Endothelial cell of umbilical vein (primary cell): ENCODE results near the gene GEMIN8. TPM values are rescaled to one million over a fixed set of nuclear protein-coding genes. Genes with fewer than 3 reads are reported as not detected.

Experiments used
- BruUV-seq: library from RNA; stranded (reverse); fragments of 400-500 nt; replicated peaks from 2 replicates; lab custom pipeline; 2021; lab: Mats Ljungman, UMichigan
- CTCF ChIA-PET: fragments of 300-600, 350-600 bp; sonication (Branson Sonifier 250); formaldehyde crosslinking; loops from one replicate; lab custom pipeline; 2021; ENCODE audit warnings: antibody characterized with exemption, inconsistent platforms; lab: Charles Lee
- POLR2A ChIA-PET: fragments of 300-600, 350-600 bp; sonication (Branson Sonifier 250); formaldehyde crosslinking; loops from one replicate; lab custom pipeline; 2021; ENCODE audit warnings: antibody characterized with exemption, inconsistent platforms; lab: Charles Lee
- DNase-seq: peaks from one replicate; pipeline ENCODE4 v3.0.0-alpha.2; 2011; ENCODE audit warnings: low read depth, low spot score
- FAIRE-seq: peaks from 2 replicates; lab custom pipeline; 2011; peaks lifted over from hg19 to GRCh38; lab: Jason Lieb, UNC
- H2AFZ ChIP-seq: 2 replicates; pipeline ENCODE4 v1.6.0; 2012; ENCODE audit warnings: low read depth, low read length, control low read depth, inconsistent platforms
- H3K27ac ChIP-seq: 2 replicates; pipeline ENCODE4 v1.5.1; 2011; ENCODE audit warnings: low read depth, mild to moderate bottlenecking, control low read depth, low read length, moderate library complexity; ENCODE audit not compliant: insufficient read depth
- H3K27me3 ChIP-seq, 2 experiments: 2 replicates each; pipeline versions ENCODE4 v1.6.0 to v1.6.1; 2011; ENCODE audit warnings: low read length in 2 of 2, mixed read lengths in 1 of 2; ENCODE audit not compliant: control insufficient read depth in 2 of 2, insufficient read depth in 2 of 2
- H3K36me3 ChIP-seq, 2 experiments: 2 replicates in 1 of 2; 3 replicates in 1 of 2; pipeline ENCODE4 v1.5.1; 2011; ENCODE audit warnings: low read length in 2 of 2, mild to moderate bottlenecking in 1 of 2, moderate library complexity in 1 of 2; ENCODE audit not compliant: control insufficient read depth in 2 of 2, insufficient read depth in 2 of 2; ENCODE audit errors: extremely low read depth in 1 of 2
- H3K4me1 ChIP-seq: 3 replicates; pipeline ENCODE4 v1.5.1; 2011; ENCODE audit warnings: mild to moderate bottlenecking, low read length; ENCODE audit not compliant: control insufficient read depth, insufficient read depth; ENCODE audit errors: extremely low read depth
- H3K4me2 ChIP-seq: 2 replicates; pipeline ENCODE4 v1.6.1; 2011; ENCODE audit warnings: low read length, control low read depth, mixed read lengths; ENCODE audit not compliant: insufficient read depth
- H3K4me3 ChIP-seq, 3 experiments: fragments of 200-600 bp in 1 of 3; sonication (generic), shearing (Covaris generic) in 1 of 3; replicated peaks in 1 of 3; 2 replicates each; pipeline ENCODE4 v1.5.1; 2011 to 2016; ENCODE audit warnings: control low read depth in 3 of 3, low read length in 3 of 3, mild to moderate bottlenecking in 2 of 3, inconsistent platforms in 1 of 3, low read depth in 1 of 3, moderate library complexity in 1 of 3; ENCODE audit not compliant: insufficient read depth in 1 of 3
- H3K79me2 ChIP-seq: 2 replicates; pipeline ENCODE4 v1.6.0; 2012; ENCODE audit warnings: low read length, inconsistent platforms; ENCODE audit not compliant: control insufficient read depth, insufficient read depth
- H3K9ac ChIP-seq: replicated peaks from 2 replicates; pipeline ENCODE3; 2011; ENCODE audit warnings: low read length, control low read depth; ENCODE audit not compliant: insufficient read depth; ENCODE audit errors: extremely low read depth
- H3K9me1 ChIP-seq: replicated peaks from 3 replicates; pipeline ENCODE4 v1.6.0; 2011; ENCODE audit warnings: mild to moderate bottlenecking, low read length; ENCODE audit not compliant: control insufficient read depth, insufficient read depth; ENCODE audit errors: extremely low read depth
- H3K9me3 ChIP-seq: replicated peaks from 2 replicates; pipeline ENCODE4 v1.5.1; 2012; ENCODE audit warnings: low read length, inconsistent platforms; ENCODE audit not compliant: control insufficient read depth, insufficient read depth
- H4K20me1 ChIP-seq: replicated peaks from 2 replicates; pipeline ENCODE3; 2011; ENCODE audit warnings: mild to moderate bottlenecking, low read length; ENCODE audit not compliant: control insufficient read depth, insufficient read depth; ENCODE audit errors: extremely low read depth
- EZH2 ChIP-seq: IDR thresholded peaks from 2 replicates; pipeline ENCODE4 v1.6.1; 2012; ENCODE audit warnings: borderline replicate concordance, low read depth, mild to moderate bottlenecking, moderate library complexity, low read length, inconsistent platforms; ENCODE audit not compliant: severe bottlenecking
- FOS ChIP-seq: IDR thresholded peaks from 2 replicates; pipeline ENCODE4 v1.6.1; 2011; ENCODE audit warnings: mild to moderate bottlenecking, low read length, moderate library complexity, borderline replicate concordance; ENCODE audit not compliant: insufficient read depth
- GATA2 ChIP-seq: IDR thresholded peaks from 2 replicates; pipeline ENCODE4 v1.7.0; 2011; ENCODE audit warnings: low read depth, mild to moderate bottlenecking, moderate library complexity, mixed read lengths, low read length; ENCODE audit not compliant: insufficient read length, insufficient read depth
- JUN ChIP-seq: IDR thresholded peaks from 2 replicates; pipeline ENCODE4 v1.6.1; 2011; ENCODE audit warnings: borderline replicate concordance, low read depth; ENCODE audit not compliant: insufficient read length, insufficient read depth
- MYC ChIP-seq: IDR thresholded peaks from one replicate; pipeline ENCODE4 v1.6.1; 2011; ENCODE audit warnings: mild to moderate bottlenecking, low read depth, low read length
- POLR2A ChIP-seq: IDR thresholded peaks from 2 replicates; pipeline ENCODE4 v1.6.1; 2012; ENCODE audit warnings: low read depth, mild to moderate bottlenecking, control low read depth, low read length
- POLR2AphosphoS5 ChIP-seq: IDR thresholded peaks from 2 replicates; pipeline ENCODE4 v1.6.1; 2012; ENCODE audit warnings: low read depth, mild to moderate bottlenecking, control low read depth, low read length, moderate library complexity; ENCODE audit not compliant: insufficient read depth
- dilution Hi-C: fragments of 300-500 bp; cut with MboI; formaldehyde crosslinking; loops from one replicate; pipeline ENCODE4 v1.15.0; 2019; ENCODE audit warnings: low sequenced_read_pairs; ENCODE audit not compliant: extremely low pct_ligation_motif_present
- intact Hi-C: fragments of 100-400 bp; cut with micrococcal nuclease; formaldehyde crosslinking; loops from one replicate; pipeline ENCODE4 v1.10.0; 2022
- polyA plus RNA-seq, 4 experiments: library from polyadenylated mRNA; depleted of rRNA in 3 of 4; stranded (reverse) in 3 of 4; unstranded in 1 of 4; fragments of >200 nt; gene quantifications; 2 replicates each; pipeline versions ENCODE4 v1.2.1 to v1.2.3, GENCODE V29; 2011 to 2012; ENCODE audit warnings: missing spikeins in 1 of 4
- total RNA-seq: library from RNA; stranded (reverse); gene quantifications from 2 replicates; pipeline ENCODE4 v1.2.3, GENCODE V29; 2021
- TF ChIP-seq, protein P1 (sequence below), 2 donors: IDR thresholded peaks; 1 replicate in 1 of 2; 2 replicates in 1 of 2; pipeline ENCODE4 v1.5.1; 2011; ENCODE audit warnings: low read length in 2 of 2, mild to moderate bottlenecking in 2 of 2, moderate library complexity in 2 of 2, control low read depth in 1 of 2, inconsistent platforms in 1 of 2, low read depth in 1 of 2; ENCODE audit not compliant: insufficient read depth in 1 of 2; ENCODE audit errors: extremely low read depth in 1 of 2
- TF ChIP-seq, protein P2 (sequence below): IDR thresholded peaks from 2 replicates; pipeline ENCODE4 v1.6.1; 2011; ENCODE audit not compliant: insufficient read depth, insufficient read length

GEMIN8 gene
- total and polyA plus RNA-seq, 2 donors (not counting 3 experiments of a cell fraction or from before 2014, with no cell fraction given) = 18.5 to 24.5 TPM

DNA sequence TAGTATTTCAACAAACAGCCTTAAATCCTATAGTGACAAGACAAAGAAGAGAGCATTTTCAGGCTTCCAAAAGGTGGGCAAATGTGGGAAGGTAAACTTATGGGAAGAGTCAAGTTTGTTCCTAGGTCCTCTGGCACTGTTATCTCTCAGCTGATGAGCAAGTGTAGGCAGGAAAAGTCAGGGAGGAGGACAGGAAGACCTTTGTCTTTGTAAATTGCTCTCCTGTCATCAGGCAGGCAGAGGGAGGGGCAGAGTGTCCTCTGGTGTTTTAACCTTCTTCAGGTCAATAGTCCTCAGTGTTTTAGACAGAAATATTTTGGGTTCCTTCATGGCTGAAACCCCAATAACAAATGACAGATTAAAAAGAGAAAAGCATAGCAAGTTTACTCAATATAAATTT, 13.5 kb upstream of the GEMIN8 start:
- Histone ChIP-seq H4K20me1 (no peaks in the 10 kb centered on the region), H3K9me3 (no peaks in the 10 kb centered on the region), H3K9ac (no peak overlapping the region), H3K27ac (no peak overlapping the region), H3K4me3 (no peak overlapping the region), H3K27me3 (no peaks in the 10 kb centered on the region), H3K36me3 (no peaks in the 10 kb centered on the region), H3K4me2 (no peak overlapping the region), H3K4me1 (no peaks in the 10 kb centered on the region), H3K79me2 (no peaks in the 10 kb centered on the region), H2AFZ (no peak overlapping the region), H3K9me1 (no peaks in the 10 kb centered on the region)
- CTCF ChIA-PET = interaction anchor here (1.0 kb wide), 1 partner anchor 1200 kb away, joined by 3 read pairs; no protein-coding TSS in a partner anchor
- intact Hi-C loops = no loop called here
- dilution Hi-C loops = no loop called here
- POLR2A ChIA-PET = no interaction called here
- TF ChIP-seq, protein P1, sequence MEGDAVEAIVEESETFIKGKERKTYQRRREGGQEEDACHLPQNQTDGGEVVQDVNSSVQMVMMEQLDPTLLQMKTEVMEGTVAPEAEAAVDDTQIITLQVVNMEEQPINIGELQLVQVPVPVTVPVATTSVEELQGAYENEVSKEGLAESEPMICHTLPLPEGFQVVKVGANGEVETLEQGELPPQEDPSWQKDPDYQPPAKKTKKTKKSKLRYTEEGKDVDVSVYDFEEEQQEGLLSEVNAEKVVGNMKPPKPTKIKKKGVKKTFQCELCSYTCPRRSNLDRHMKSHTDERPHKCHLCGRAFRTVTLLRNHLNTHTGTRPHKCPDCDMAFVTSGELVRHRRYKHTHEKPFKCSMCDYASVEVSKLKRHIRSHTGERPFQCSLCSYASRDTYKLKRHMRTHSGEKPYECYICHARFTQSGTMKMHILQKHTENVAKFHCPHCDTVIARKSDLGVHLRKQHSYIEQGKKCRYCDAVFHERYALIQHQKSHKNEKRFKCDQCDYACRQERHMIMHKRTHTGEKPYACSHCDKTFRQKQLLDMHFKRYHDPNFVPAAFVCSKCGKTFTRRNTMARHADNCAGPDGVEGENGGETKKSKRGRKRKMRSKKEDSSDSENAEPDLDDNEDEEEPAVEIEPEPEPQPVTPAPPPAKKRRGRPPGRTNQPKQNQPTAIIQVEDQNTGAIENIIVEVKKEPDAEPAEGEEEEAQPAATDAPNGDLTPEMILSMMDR (IDR thresholded peaks at IDR 0.05; ENCODE audit: extremely low read depth in 1 of 2, insufficient read depth in 1 of 2, low read depth in 1 of 2, low read length in 2 of 2) = no peak
- TF ChIP-seq, protein P2, sequence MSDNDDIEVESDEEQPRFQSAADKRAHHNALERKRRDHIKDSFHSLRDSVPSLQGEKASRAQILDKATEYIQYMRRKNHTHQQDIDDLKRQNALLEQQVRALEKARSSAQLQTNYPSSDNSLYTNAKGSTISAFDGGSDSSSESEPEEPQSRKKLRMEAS = no peak
- TF ChIP-seq GATA2 (no peak), EZH2 (no peak), POLR2A (no peak), JUN (no peak), MYC (no peak), FOS (no peak), POLR2AphosphoS5 (no peak)
- DNase-seq (no peak), FAIRE-seq (no peak)
- BruUV-seq = no TSS peak
